ENCODE measurements around the gene KIF26B. TPM values are rescaled to one million over a fixed set of nuclear protein-coding genes. Genes with fewer than 3 reads are reported as not detected.

The KIF26B gene
- total and polyA plus RNA-seq, 7 donors: 0.01 to 0.32 (median 0.06) TPM

- WGBS, 3 donors: 81 to 87% (median 82%) methylated on average over 4 of the region's 4 CpGs
- no peak overlapping the region for H3K27ac ChIP-seq
- DNase-seq (no peak), ATAC-seq (no peak)
- H3K27me3 ChIP-seq (ENCODE audit: insufficient read depth in 3 of 3, low read length in 2 of 3): no peaks in the 10 kb centered on the region
- no peaks in the 10 kb centered on the region for H3K4me1 ChIP-seq
- peaks cover 8% of the 10 kb centered on the region for H3K9me3 ChIP-seq
- intact Hi-C loops (cut with DNase I): no loop called here
- no peak overlapping the region for H3K4me3 ChIP-seq
- no peaks in the 10 kb centered on the region for H3K36me3 ChIP-seq (ENCODE audit: insufficient read depth in 1 of 2, low read depth in 1 of 2)
- TF ChIP-seq, protein P1, sequence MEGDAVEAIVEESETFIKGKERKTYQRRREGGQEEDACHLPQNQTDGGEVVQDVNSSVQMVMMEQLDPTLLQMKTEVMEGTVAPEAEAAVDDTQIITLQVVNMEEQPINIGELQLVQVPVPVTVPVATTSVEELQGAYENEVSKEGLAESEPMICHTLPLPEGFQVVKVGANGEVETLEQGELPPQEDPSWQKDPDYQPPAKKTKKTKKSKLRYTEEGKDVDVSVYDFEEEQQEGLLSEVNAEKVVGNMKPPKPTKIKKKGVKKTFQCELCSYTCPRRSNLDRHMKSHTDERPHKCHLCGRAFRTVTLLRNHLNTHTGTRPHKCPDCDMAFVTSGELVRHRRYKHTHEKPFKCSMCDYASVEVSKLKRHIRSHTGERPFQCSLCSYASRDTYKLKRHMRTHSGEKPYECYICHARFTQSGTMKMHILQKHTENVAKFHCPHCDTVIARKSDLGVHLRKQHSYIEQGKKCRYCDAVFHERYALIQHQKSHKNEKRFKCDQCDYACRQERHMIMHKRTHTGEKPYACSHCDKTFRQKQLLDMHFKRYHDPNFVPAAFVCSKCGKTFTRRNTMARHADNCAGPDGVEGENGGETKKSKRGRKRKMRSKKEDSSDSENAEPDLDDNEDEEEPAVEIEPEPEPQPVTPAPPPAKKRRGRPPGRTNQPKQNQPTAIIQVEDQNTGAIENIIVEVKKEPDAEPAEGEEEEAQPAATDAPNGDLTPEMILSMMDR (IDR thresholded peaks at IDR 0.05): no peak
Observed at GRCh38 chr1:245272676-245273075, 117.9 kb downstream of the KIF26B start.

- no peak for DNase-seq
- intact Hi-C loops (cut with DNase I): no loop called here
- H3K27me3 ChIP-seq (ENCODE audit: insufficient read depth in 3 of 3, low read length in 2 of 3): no peaks in the 10 kb centered on the region
- H3K27ac ChIP-seq: no peak overlapping the region
- no peaks in the 10 kb centered on the region for H3K36me3 ChIP-seq (ENCODE audit: insufficient read depth in 1 of 2, low read depth in 1 of 2)
- ATAC-seq: no peak
- H3K9me3 ChIP-seq: no peaks in the 10 kb centered on the region
- WGBS, 3 donors: 62 to 65% (median 65%) methylated on average over 5 of the region's 5 CpGs
- TF ChIP-seq, protein P1 (IDR thresholded peaks at IDR 0.05): no peak
- no peak overlapping the region for H3K4me3 ChIP-seq
- no peaks in the 10 kb centered on the region for H3K4me1 ChIP-seq
Observed at GRCh38 chr1:245276445-245276844, 121.7 kb downstream of the KIF26B start.

DNA sequence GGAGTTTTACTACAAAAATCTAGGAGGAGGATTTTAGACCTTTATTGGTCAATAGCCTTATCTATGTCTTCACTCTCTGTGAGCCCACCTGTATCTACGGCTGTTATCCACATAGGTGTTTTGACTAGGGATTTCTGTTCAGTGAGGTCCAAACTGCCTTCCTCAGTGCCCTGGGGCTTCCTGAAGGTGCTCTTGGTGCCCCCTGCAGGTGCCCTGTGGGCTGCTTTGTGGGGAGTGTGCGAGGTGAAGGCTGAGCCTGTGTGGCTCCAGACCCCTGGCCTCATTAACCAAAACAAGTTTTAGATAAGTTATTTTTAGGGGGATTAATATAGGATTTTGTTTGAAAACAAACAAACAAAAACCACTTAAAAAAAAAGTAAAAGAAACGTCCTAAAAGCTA is 122.5 kb downstream of the KIF26B start:
- Histone ChIP-seq H3K27ac (no peak overlapping the region), H3K36me3 (ENCODE audit: insufficient read depth in 1 of 2, low read depth in 1 of 2) (no peaks in the 10 kb centered on the region), H3K4me3 (no peak overlapping the region), H3K27me3 (ENCODE audit: insufficient read depth in 3 of 3, low read length in 2 of 3) (no peaks in the 10 kb centered on the region), H3K4me1 (no peaks in the 10 kb centered on the region), H3K9me3 (no peaks in the 10 kb centered on the region)
- TF ChIP-seq, protein P1 (IDR thresholded peaks at IDR 0.05): no peak
- intact Hi-C loops (cut with DNase I): no loop called here
- ATAC-seq: no peak
- 77 to 81% (median 79%) methylated on average over 3 of the region's 3 CpGs for WGBS, 3 donors
- DNase-seq: no peak

GRCh38 chr1:245278846-245279245 is 124.1 kb downstream of the KIF26B start:
- Histone ChIP-seq H3K4me3 (no peak overlapping the region), H3K36me3 (ENCODE audit: insufficient read depth in 1 of 2, low read depth in 1 of 2) (no peaks in the 10 kb centered on the region), H3K27me3 (ENCODE audit: insufficient read depth in 3 of 3, low read length in 2 of 3) (no peaks in the 10 kb centered on the region), H3K4me1 (no peaks in the 10 kb centered on the region), H3K9me3 (no peaks in the 10 kb centered on the region), H3K27ac (no peak overlapping the region)
- DNase-seq (no peak), ATAC-seq (no peak)
- intact Hi-C loops (cut with DNase I): no loop called here
- TF ChIP-seq, protein P1 (IDR thresholded peaks at IDR 0.05): no peak
- 37 to 45% (median 43%) methylated on average over 4 of the region's 4 CpGs for WGBS, 3 donors

DNA sequence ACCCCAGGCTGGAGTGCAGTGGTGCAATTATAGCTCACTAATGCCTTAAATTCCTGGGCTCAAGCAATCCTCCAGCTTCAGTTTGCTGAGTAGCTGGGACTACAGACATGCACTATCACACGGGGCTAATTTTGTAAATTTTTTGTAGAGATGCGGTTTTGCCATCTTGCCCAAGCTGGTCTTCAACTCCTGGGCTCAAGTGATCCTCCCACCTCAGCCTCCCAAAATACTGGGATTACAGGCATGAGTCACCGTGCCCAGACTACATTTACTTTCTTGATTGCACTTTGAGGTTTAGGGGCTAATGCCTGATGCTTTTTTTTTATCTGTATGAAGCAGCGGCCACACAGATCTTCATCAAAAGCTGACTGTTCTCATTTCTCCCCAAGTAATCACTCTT is 124.6 kb downstream of the KIF26B start:
- 65 to 72% (median 70%) methylated on average over 4 of the region's 4 CpGs for whole genome bisulfite sequencing, 3 donors
- intact Hi-C loops (cut with DNase I): no loop called here
- no peak for ATAC-seq

More for the DNA sequence above, 124.6 kb downstream of the KIF26B start:
- no peak for DNase-seq
- TF ChIP-seq, protein P1 (IDR thresholded peaks at IDR 0.05): no peak
- no peak overlapping the region for H3K4me3 ChIP-seq
- no peaks in the 10 kb centered on the region for H3K36me3 ChIP-seq (ENCODE audit: insufficient read depth in 1 of 2, low read depth in 1 of 2)
- no peaks in the 10 kb centered on the region for H3K27me3 ChIP-seq (ENCODE audit: insufficient read depth in 3 of 3, low read length in 2 of 3)
- H3K4me1 ChIP-seq: no peaks in the 10 kb centered on the region
- no peaks in the 10 kb centered on the region for H3K9me3 ChIP-seq
- no peak overlapping the region for H3K27ac ChIP-seq
